ENCODE results near the gene SARDH. TPM values are rescaled to one million over a fixed set of nuclear protein-coding genes. Genes with fewer than 3 reads are reported as not detected.
A peak's percentile ranks its signal among the peaks of the same experiment; 100 is the strongest.

SARDH gene
- total RNA-seq, 1 donor from 2014 or later: 0.68 TPM

DNA sequence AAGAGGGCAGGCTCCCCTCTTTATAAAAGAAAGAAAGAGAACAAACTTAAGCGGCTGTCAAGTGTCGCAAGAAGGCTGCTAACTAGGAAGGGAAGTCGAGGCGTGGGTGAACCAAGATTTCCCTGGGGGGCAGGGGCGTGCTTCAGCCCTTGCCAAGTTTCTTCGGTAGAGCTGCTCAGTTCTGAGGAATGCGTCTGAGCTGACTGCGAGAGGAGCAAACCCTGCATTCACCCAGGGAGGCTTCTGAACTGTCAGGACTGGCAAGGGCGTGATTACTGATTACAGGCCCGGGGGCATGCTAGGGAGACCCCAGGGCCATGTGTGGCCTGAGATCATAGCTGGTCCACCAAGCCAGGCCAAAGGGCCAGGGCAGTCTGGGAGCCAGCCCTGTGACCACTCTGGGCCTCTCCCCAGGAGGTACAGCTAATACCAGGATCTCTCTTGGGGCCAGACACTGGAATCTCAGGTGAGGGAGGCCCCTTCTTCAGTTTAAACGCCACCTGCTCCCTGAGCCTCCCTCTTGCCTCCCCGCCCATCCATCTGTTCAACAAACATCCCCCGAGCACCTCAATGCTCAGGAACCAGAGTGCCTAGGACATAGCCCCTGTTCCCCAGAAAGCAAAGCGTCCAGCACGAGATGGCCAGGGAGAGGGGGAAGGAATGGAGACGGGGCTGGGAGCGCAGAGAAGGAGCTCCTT lies 30.9 kb downstream of the SARDH start:
- Mint-ChIP-seq H3K27me3 (no peaks in the 10 kb centered on the region), H3K4me1 (peaks cover 7% of the 10 kb centered on the region), H3K27ac (no peak overlapping the region), H3K9me3 (no peaks in the 10 kb centered on the region), H3K36me3 (ENCODE audit: low read depth) (no peaks in the 10 kb centered on the region), H3K4me3 (no peak overlapping the region)
- DNase-seq: no peak
- intact Hi-C loops (cut with micrococcal nuclease): no loop called here

DNA sequence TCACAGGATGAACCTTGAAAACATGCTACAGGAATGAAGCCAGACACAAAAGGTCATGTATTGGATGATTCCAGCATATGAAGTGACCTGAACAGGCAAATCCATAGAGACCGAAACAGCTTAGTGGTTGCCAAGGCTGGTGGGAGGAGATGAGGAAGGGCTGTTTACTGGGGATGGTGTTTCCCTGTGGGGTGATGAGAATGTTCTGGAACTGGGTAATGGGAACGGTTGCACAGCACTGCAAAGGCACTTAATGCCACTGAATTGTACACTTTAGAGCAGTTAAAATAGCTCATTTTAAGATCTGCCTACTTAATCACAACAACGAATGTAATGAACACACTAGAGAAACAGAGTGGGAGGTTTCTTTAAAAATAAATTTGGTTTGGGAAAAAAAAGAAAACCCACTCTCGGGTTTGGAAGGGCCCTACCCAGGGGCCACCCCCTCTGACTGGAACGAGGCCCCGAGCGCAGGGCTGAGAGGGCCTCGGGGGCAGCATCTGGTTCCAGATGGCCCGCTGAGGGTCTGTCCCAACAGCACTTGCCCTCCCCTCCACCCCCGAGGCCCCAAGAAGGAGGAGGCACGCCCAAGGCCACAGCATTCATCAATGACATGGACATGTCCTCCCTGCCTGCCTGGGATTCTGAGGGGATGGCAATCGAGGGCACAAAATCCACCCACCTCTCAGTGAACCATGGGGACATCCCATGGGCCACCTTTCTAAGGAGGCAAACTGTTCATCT lies 31.7 kb downstream of the SARDH start:
- no peaks in the 10 kb centered on the region for H3K9me3 Mint-ChIP-seq
- H3K36me3 Mint-ChIP-seq (ENCODE audit: low read depth): no peaks in the 10 kb centered on the region
- H3K4me1 Mint-ChIP-seq: peaks cover 11% of the 10 kb centered on the region
- DNase-seq: no peak
- H3K27me3 Mint-ChIP-seq: peaks cover 2% of the 10 kb centered on the region
- no peak overlapping the region for H3K27ac Mint-ChIP-seq
- H3K4me3 Mint-ChIP-seq: no peak overlapping the region
- intact Hi-C loops (cut with micrococcal nuclease): no loop called here

DNA sequence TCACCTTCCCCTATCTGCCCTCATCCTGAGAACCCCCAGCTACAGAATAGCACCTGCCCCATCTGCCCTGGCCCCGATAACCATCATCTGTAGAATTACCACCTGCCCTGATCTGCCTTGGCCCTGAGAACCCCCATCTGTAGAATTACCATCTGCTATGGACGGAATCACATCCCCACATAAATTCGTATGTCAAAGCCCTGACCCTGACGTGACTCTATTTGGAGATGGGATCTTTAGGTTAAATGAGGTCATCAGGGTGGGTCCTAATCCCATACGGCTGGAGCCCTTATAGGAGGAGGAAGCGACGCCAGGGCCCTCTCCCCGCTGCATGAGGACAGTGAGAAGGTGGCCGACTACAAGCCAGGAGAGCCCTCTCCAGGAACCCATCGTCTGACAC lies 32.6 kb downstream of the SARDH start:
- Mint-ChIP-seq H3K27me3 (peaks cover 5% of the 10 kb centered on the region), H3K4me3 (no peak overlapping the region), H3K36me3 (ENCODE audit: low read depth) (no peaks in the 10 kb centered on the region), H3K9me3 (no peaks in the 10 kb centered on the region), H3K4me1 (peaks cover 19% of the 10 kb centered on the region), H3K27ac (no peak overlapping the region)
- intact Hi-C loops (cut with micrococcal nuclease): no loop called here
- no peak for DNase-seq

DNA sequence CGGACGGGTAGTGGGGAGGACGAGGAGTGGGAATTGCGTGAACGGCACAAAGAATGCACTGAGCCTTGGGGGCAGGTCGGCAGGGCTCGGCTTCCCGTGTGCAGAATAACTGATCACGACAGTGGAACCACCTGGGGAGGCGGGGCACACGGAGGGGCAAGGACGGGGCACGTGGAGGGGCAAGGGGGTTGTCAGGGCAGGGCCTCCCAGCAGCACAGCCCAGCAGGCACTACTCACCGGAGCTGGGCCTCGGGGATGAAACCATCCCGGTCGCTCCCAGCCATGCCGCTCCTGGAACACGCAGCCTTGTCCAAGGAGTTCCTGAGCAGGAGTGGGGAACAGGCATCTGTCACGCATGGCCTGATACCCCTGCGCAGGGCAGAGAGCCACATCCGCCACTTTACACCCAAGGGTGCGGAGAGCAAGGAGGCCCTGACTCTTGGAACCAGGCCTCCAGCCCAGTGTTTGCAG lies 33.4 kb downstream of the SARDH start:
- no peak overlapping the region for H3K27ac Mint-ChIP-seq
- intact Hi-C loops (cut with micrococcal nuclease): loop anchor here (5.0 kb wide), 1 partner anchor 367 kb away; the partner anchor contains the start of gene SURF6
- H3K4me1 Mint-ChIP-seq: peaks cover 22% of the 10 kb centered on the region
- no peak overlapping the region for H3K4me3 Mint-ChIP-seq
- no peaks in the 10 kb centered on the region for H3K9me3 Mint-ChIP-seq
- H3K27me3 Mint-ChIP-seq: peaks cover 7% of the 10 kb centered on the region
- no peak for DNase-seq
- H3K36me3 Mint-ChIP-seq (ENCODE audit: low read depth): no peaks in the 10 kb centered on the region

DNA sequence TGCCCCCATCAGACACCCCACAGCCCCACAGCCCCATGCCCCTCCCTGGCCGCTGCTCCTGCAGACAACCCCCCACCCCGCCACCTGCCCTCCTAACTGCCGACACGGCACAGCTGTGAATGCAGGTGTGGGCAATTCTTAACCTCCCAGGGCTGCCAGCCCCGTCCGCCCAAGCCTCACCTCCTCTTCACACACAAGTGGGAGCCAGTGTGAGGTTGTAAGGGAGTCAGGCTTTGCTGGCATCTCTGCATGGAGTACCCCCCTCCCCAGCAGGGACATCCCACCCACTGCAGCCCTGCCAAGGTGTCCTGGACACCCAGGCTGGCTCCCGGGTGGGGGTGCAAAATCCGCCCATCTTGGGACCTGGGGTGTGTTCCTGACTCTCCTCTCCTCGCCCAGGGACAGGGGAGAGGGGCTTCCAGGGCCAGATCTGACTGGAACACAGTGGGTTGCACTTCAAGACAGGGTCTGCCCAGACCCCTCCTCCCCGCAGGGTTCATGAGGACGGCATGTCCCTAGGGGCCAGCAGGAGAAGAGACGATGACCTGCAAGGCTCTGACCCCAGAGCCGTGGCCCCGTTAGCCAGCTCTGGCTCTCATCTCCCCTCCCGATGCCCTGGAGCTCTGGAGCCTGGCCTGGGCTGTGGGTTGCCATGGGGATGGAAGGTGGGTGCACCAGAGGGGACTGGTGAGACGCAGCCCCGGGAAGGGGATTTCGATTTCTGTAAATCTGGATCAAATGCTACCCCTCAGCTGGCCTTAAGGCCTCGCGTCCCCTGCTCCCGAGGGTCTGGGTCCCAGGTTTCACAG lies 34.4 kb downstream of the SARDH start:
- Mint-ChIP-seq H3K4me1 (peaks cover 18% of the 10 kb centered on the region), H3K27me3 (peaks cover 7% of the 10 kb centered on the region), H3K4me3 (no peak overlapping the region), H3K27ac (no peak overlapping the region), H3K9me3 (no peaks in the 10 kb centered on the region), H3K36me3 (ENCODE audit: low read depth) (no peaks in the 10 kb centered on the region)
- intact Hi-C loops (cut with micrococcal nuclease): loop anchor here (5.0 kb wide), 1 partner anchor 366 kb away; the partner anchor contains the start of gene SURF6
- DNase-seq: no peak

DNA sequence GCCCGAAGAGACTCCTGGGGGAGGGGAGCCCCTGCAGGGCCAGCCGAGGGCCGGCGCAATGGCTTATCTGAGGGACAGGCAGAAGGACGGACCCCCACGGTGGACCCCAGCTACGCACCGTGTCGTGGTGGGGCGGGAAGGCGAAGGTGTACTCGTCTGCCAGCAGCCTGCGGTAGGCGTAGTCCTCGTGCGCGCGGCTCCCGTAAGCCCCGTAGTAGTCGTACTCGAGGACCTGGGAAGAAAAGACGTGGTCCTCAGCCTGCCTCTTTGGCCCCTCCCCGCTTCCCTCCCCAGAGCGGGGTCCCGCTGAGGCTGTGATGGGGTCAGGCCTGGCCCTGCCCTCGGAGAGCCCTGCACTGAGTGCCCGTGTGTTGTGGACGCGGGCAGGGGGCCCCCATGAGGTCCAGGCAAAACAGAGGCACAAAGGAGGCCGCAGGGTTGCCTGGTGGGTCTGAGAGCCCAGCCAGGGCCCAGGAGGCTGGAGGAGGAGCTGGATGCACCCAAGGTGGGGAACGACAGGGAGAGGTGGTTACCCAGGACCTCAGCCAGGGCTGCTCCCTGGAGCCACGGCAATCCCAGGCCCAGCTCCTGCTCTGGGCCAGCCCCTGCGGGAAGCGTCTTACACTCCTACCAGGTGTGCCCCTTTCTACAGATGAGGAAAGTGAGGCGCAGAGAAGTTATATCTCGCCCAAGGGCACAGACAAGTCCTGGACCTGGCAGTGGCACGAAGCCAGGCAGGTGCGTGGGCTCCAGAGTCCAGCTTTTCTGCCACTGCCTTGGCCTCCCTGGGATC lies 35.2 kb downstream of the SARDH start:
- Mint-ChIP-seq H3K36me3 (ENCODE audit: low read depth) (no peaks in the 10 kb centered on the region), H3K9me3 (no peaks in the 10 kb centered on the region), H3K27me3 (peaks cover 12% of the 10 kb centered on the region), H3K4me1 (peaks cover 21% of the 10 kb centered on the region), H3K27ac (peak overlapping the region; percentile 83), H3K4me3 (peak overlapping the region; percentile 71)
- no peak for DNase-seq
- intact Hi-C loops (cut with micrococcal nuclease): loop anchor here (5.0 kb wide), 1 partner anchor 366 kb away; the partner anchor contains the start of gene SURF6

DNA sequence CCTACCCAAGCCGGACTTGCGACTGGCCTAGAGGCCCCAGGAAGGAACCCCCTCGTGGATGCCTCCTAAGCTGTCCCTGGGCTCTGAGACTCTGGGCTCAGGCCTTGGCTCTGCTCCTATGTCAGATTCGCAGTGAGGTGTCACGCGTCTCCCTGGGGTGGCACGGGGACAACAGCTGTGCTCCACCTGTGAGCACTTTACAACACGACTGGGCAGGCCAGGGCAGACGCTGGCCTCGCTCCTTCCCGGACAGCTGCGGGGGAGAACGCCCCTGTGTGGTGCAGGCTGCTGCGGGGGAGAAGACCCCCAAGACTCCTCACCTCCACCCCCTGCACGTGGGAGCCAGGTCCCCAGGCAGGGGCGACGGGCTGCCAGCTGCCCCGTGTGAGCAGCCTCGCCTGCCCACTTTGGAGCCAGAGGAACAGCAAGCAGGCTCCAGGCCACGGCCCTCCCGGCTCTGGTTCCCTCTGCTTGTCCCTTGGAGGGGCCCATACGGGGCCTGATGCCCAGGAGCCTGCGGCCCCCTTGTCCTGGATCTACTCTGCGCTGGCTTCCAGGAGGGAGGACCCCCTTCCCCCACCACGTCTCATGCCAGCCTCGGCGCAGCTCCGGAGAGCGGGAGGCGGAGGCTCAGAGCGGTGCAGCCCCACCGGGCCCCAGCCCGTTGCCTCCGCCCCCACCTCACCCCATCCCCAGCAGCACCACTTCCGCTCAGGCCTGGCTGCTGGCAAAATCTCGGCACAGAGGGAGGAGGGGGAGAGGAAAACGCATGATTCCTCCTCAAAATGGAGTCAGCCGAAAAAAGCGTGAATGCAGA lies 36.0 kb downstream of the SARDH start:
- peak overlapping the region; percentile 83 for H3K27ac Mint-ChIP-seq
- H3K36me3 Mint-ChIP-seq (ENCODE audit: low read depth): no peaks in the 10 kb centered on the region
- peak; percentile 85 for DNase-seq
- intact Hi-C loops (cut with micrococcal nuclease): loop anchor here (2.0 to 5.0 kb wide), 2 partner anchors 15 to 365 kb away; partner anchors contain the start of gene SURF6
- H3K27me3 Mint-ChIP-seq: peaks cover 15% of the 10 kb centered on the region
- H3K9me3 Mint-ChIP-seq: no peaks in the 10 kb centered on the region
- H3K4me3 Mint-ChIP-seq: peak overlapping the region; percentile 71
- peaks cover 21% of the 10 kb centered on the region for H3K4me1 Mint-ChIP-seq

DNA sequence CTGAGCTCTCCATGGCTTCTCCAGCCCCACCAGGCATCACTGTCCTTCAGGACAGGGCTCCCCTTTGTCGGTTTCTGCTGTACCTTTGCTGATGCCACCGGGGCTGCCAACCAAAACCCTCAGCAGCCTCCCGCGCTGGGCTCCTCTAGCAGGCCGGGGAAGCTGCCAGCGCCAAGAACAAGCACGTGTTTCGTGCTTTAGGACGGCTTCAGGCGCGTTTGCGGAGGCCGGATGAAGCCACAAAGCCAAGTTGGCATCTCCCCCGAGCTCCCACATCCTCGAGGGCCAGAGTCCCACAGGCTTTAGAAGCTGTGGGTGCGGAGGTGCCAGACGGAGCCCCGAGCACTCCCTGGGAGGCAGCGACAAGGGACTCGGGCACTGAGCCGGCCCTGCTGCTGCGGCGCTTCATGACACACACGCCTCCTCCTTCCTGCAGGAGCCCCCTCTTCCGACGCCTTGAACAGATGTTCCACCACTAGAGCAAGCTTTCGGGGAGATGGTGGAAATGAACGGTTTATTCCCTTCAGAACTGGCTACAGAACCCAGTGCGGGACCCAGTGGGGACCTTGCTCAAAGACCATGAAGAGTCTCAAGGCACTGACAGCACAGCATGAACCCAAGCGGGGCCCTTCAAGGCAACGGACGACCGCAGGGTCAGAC lies 36.7 kb downstream of the SARDH start:
- intact Hi-C loops (cut with micrococcal nuclease): loop anchor here (2.0 to 5.0 kb wide), 2 partner anchors 15 to 364 kb away; partner anchors contain the start of gene SURF6
- Mint-ChIP-seq H3K9me3 (no peaks in the 10 kb centered on the region), H3K27ac (peak overlapping the region; percentile 81), H3K27me3 (peaks cover 17% of the 10 kb centered on the region), H3K4me1 (peaks cover 21% of the 10 kb centered on the region), H3K4me3 (peak overlapping the region; percentile 71), H3K36me3 (ENCODE audit: low read depth) (no peaks in the 10 kb centered on the region)
- peak; percentile 70 for DNase-seq

DNA sequence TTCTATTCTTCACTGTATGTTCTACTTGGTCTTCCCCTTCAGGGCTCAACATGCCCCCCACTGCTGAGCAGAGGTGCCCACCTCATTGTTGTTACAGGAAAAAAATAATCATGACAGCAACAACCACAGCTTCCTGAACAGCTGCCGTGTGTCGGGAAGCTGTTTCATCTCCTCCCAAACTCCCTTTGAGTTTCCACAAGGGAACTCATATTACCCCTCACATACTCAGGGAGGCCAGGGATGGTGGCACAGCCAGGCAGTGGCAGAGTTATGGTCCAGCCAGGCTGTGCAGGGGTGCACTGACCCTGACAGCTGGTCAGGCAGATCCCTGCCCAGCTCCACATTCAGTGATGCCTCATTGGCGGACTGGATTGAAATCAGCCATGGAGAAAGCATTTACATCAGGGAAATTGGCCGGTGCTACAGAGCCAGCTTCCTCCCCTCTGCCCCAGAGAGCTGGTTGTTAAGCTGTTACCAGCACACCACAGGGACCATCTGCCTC lies 37.3 kb downstream of the SARDH start:
- H3K27me3 Mint-ChIP-seq: peaks cover 17% of the 10 kb centered on the region
- no peaks in the 10 kb centered on the region for H3K36me3 Mint-ChIP-seq (ENCODE audit: low read depth)
- no peaks in the 10 kb centered on the region for H3K9me3 Mint-ChIP-seq
- intact Hi-C loops (cut with micrococcal nuclease): loop anchor here (2.0 to 5.0 kb wide), 2 partner anchors 14 to 364 kb away; partner anchors contain the start of gene SURF6
- peaks cover 21% of the 10 kb centered on the region for H3K4me1 Mint-ChIP-seq
- peak overlapping the region; percentile 71 for H3K4me3 Mint-ChIP-seq
- no peak overlapping the region for H3K27ac Mint-ChIP-seq
- no peak for DNase-seq

DNA sequence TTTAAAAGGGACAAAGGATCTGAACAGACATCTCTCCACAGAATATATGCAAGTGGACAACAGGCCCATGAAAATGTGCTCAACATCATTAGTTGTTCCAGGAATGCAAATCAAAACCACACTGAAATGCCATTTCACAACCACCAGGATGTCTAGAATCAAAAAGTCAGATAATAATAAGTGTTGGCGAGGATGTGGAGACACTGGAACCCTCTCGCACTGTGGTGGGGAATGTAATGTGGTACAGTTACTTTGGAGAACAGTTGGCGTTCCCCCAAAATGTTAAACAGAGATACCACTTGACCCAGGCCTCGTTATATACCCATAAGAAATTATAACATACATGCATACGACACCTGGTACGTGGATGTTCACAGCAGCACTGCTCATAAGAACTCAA lies 38.6 kb downstream of the SARDH start:
- Mint-ChIP-seq H3K27ac (no peak overlapping the region), H3K4me1 (peaks cover 21% of the 10 kb centered on the region), H3K27me3 (peaks cover 19% of the 10 kb centered on the region), H3K9me3 (no peaks in the 10 kb centered on the region), H3K36me3 (ENCODE audit: low read depth) (no peaks in the 10 kb centered on the region), H3K4me3 (no peak overlapping the region)
- no peak for DNase-seq
- intact Hi-C loops (cut with micrococcal nuclease): no loop called here

DNA sequence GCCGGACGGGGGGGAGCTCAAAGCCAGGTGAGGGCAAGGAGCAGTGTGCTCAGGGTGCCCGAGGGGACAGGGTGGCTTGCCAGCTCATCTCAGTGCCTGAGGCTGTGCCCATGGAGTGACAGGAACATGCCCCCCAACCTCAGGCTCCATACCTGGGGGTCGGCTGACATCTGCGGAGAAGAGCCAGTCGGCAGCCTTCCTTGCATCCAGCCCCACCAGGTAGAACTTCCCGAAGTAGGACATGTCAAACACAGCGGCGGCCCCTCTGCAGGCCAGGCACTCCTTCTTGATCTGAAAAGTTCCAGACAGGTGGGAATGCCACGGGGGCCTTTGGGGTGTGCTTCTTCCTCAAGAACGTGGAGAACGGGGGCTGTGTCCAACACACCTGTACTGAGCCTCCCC lies 42.1 kb downstream of the SARDH start:
- Mint-ChIP-seq H3K27ac (no peak overlapping the region), H3K27me3 (peaks cover 17% of the 10 kb centered on the region)

DNA sequence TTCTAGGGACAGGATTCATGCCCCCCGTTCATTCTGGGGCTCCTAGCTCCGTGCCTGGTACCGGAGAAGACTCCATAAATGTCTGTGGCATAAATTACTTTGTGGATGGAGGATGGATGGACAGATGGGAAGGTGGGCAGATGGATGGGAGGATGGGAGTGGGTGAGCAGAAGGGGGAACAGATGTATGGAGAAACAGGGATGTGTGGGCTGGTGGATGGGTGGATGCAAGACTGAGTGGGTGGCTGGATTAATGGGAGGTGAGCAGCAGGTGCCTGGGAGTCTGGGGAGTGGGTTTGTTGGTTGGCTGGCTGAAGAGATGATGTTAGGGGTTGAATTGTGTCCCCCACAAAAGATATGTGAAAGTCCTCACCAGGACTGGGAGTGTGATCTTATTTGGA lies 43.5 kb downstream of the SARDH start:
- Mint-ChIP-seq H3K27ac (no peak overlapping the region), H3K4me1 (peaks cover 2% of the 10 kb centered on the region), H3K4me3 (no peak overlapping the region), H3K36me3 (ENCODE audit: low read depth) (no peaks in the 10 kb centered on the region), H3K9me3 (no peaks in the 10 kb centered on the region), H3K27me3 (peaks cover 13% of the 10 kb centered on the region)
- intact Hi-C loops (cut with micrococcal nuclease): no loop called here
- DNase-seq: no peak

More for the DNA sequence above, 42.1 kb downstream of the SARDH start:
- Mint-ChIP-seq H3K9me3 (no peaks in the 10 kb centered on the region), H3K4me1 (peaks cover 11% of the 10 kb centered on the region), H3K4me3 (no peak overlapping the region), H3K36me3 (ENCODE audit: low read depth) (no peaks in the 10 kb centered on the region)
- intact Hi-C loops (cut with micrococcal nuclease): no loop called here
- DNase-seq: no peak

All from activated CD4-positive, alpha-beta T cell treated with anti-CD3 and anti-CD28 coated beads, Interleukin-2, amount 10 ng/mL, durations not matched to agents 24 days and 14 days (primary cell).